GM18526 (cell line): ENCODE results near the gene PABPC3.

Source experiments
- POLR2A ChIP-seq: IDR thresholded peaks from 3 replicates; pipeline ENCODE4 v1.6.1; 2011; ENCODE audit not compliant: insufficient read length; ENCODE audit errors: extremely low read depth

The PABPC3 gene

GRCh38 chr13:25095851-25096453, at the start of gene PABPC3:
PABPC3 (plus strand) TSS chr13:25096136; CDS start chr13:25096199, 63 bp downstream.
- TF ChIP-seq POLR2A: no peak

- no peak for TF ChIP-seq POLR2A
These were observed 49.5 kb upstream of the PABPC3 start for GRCh38 chr13:25046274-25046984.

- no peak for TF ChIP-seq POLR2A
These were observed 48.9 kb upstream of the PABPC3 start for GRCh38 chr13:25046985-25047511.

- no peak for TF ChIP-seq POLR2A
These were observed 44.9 kb upstream of the PABPC3 start for GRCh38 chr13:25051065-25051464.

GRCh38 chr13:25059166-25059565, 36.8 kb upstream of the PABPC3 start:
- no peak for TF ChIP-seq POLR2A

- TF ChIP-seq POLR2A: no peak
These were observed 36.0 kb upstream of the PABPC3 start for GRCh38 chr13:25059958-25060357.

- TF ChIP-seq POLR2A: no peak
These were observed 33.5 kb upstream of the PABPC3 start for GRCh38 chr13:25062479-25062878.

GRCh38 chr13:25064396-25064795, 31.5 kb upstream of the PABPC3 start:
- TF ChIP-seq POLR2A: no peak

GRCh38 chr13:25065974-25066770, 29.8 kb upstream of the PABPC3 start:
- no peak for TF ChIP-seq POLR2A

GRCh38 chr13:25067064-25067463, 28.9 kb upstream of the PABPC3 start:
- no peak for TF ChIP-seq POLR2A

GRCh38 chr13:25068810-25069209, 27.1 kb upstream of the PABPC3 start:
- no peak for TF ChIP-seq POLR2A

GRCh38 chr13:25069236-25069635, 26.7 kb upstream of the PABPC3 start:
- TF ChIP-seq POLR2A: no peak

GRCh38 chr13:25069911-25070310, 26.0 kb upstream of the PABPC3 start:
- no peak for TF ChIP-seq POLR2A

- TF ChIP-seq POLR2A: no peak
These were observed 15.2 kb upstream of the PABPC3 start for GRCh38 chr13:25080773-25081172.

- TF ChIP-seq POLR2A: no peak
These were observed 11.8 kb upstream of the PABPC3 start for GRCh38 chr13:25084096-25084495.

GRCh38 chr13:25085125-25085742, 10.7 kb upstream of the PABPC3 start:
- TF ChIP-seq POLR2A: no peak
